IPS-NIHi7 (cell line): ENCODE data around the gene PTPRD.
"Not testable (repeated sequence)": the region's sequence is repeated elsewhere in the genome, so short reads cannot be mapped to it uniquely, and the experiment has no call there.

Experiments
- DNase-seq: peaks from one replicate; pipeline ENCODE4 v3.0.0; 2012; ENCODE audit warnings: mixed read lengths; ENCODE audit errors: extremely low spot score

Gene PTPRD

GRCh38 chr9:9033022-9033421, 1579.8 kb downstream of the PTPRD start:
- no peak for DNase-seq

GRCh38 chr9:9016597-9016996, 1596.2 kb downstream of the PTPRD start:
- DNase-seq = no peak

DNA sequence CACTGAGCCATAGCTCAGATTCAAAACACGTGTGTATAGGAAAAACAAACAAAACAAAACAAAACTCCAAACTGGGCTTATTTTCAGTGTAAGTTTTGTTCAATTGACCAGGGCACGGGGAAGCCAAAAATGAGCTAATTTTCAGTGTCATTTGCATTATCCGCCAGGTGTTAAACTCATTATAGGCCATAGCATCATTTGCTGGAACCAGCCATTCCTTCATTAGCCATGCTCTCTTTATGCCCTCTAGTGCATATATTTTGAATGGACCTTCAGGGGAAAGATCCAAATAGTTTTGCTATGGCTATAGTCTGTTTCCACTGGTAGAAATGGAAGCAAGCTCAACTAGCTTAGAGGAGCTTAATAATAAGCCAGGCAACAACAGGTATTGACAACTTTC, 1608.0 kb downstream of the PTPRD start:
- peak; percentile 10 for DNase-seq

GRCh38 chr9:9002826-9003583, 1609.8 kb downstream of the PTPRD start:
- DNase-seq = peak; percentile 32

DNA sequence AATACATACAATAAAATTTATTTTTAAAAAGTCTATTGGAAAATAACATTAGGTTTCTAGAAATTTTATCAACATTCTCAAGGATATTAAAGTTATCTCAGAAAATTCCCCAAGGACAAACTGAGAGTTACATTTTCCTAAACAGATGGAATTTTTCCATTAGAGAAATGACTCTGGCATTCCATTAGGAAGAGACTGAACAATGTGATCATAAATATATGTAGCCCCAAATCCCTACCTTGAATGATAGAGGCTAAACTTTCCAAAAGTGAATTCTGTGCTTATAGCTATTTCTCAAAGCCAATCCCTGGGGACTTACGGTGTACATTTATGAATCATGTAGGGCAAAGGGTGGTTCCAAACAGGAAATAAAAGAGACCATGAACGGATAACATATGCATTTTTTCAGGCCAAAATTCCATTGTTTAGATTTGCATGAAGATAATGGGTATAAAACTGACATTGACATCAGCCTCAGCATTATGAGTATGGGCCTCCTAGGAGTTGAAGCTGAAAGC, 1632.2 kb downstream of the PTPRD start:
- no peak for DNase-seq

DNA sequence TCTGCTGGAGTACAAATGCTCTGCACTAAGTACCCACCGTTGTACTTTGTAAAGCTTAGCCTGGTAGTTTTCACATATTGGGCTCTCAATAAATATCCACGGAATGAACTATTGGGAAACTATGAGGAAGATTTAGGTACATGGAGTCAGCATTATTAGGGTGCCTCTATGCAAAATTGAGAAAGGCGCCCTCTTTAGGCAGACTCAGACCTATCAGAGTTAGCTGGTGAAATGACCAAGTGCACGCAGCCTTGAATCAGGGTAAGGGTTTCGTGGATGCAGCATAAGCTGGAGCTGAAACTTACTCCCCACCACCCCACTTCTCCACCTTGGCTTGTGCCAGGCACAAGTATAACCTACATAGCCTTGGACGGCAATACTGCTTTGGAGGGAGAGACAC, 1634.5 kb downstream of the PTPRD start:
- DNase-seq = no peak

- DNase-seq = not testable (repeated sequence)
These were observed 1644.5 kb downstream of the PTPRD start for GRCh38 chr9:8968350-8968749.

- DNase-seq = no peak
These were observed 1648.9 kb downstream of the PTPRD start for GRCh38 chr9:8963885-8964284.

DNA sequence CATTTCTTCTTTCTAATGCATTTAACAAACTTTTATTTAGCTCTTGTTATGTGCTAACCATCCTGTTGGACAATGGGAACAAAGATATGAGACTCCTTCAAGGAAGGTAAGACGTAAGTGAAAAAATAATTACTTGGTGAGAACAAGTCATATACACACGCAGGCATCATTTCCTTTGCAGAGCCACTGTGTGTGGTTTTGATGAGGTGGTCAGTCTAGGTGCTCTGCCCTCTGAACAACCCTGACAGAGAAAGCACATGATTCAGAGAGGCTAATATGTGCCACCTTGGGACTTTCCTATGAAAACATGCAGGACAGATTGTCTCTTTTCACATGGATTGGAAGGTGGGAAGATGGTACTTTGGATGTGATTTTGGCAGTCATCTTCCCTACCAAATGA, 1650.7 kb downstream of the PTPRD start:
- no peak for DNase-seq

DNA sequence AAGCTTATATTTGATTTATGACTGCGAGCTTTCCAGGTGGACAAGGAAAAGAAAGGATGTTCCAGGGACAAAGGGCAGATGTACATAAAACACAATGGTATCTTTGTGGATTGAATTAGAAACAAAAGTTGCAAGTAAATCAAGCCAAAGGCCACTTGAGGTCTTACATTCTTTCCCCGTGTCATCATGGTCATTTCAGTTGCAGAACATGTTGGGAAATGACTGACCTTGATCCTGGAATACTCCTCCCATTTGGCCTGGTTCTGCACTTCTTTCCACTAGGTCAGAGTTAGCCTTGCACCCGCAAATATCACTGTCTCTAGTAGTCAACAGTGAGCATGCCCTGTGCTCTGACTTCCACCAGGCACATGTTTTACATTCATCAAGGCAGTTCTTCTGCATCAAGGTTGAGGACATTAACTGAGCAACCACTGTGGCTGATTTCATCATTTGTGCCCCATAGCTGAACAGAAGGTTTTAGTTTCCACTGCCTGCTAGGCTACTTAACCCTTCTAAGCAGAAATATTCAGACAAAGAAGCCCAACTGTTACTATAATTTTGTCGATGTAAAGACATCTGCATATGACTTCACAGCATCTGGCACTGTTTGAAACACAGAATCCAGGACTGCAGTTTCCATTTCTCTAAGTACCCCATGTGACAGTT, 1651.5 kb downstream of the PTPRD start:
- no peak for DNase-seq

DNA sequence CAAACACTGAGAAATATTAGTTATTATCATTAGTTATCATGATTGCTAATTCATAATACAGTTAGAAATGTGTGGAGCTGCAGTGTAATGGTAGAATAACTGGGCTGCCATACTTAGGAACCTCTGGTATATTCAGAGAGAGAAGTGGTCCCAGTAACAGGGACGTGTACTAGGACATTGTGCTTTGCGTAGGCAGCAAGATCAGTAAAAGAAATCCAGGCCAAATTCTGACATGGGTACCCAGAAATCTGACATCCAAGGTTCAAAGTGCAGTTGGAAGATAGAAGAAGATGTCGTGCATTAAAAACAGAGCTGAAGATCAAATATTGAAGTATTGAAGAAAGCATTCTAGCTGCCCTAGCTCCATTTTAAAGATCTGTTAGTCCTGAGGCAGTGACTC, 1652.5 kb downstream of the PTPRD start:
- DNase-seq = no peak

GRCh38 chr9:8958358-8958757, 1654.4 kb downstream of the PTPRD start:
- DNase-seq = no peak

- DNase-seq = no peak
These were observed 1657.5 kb downstream of the PTPRD start for GRCh38 chr9:8955315-8955714.

GRCh38 chr9:8946461-8946860, 1666.3 kb downstream of the PTPRD start:
- DNase-seq = peak; percentile 24

- DNase-seq = no peak
These were observed 1669.4 kb downstream of the PTPRD start for GRCh38 chr9:8943392-8943791.

- DNase-seq = no peak
These were observed 1672.2 kb downstream of the PTPRD start for GRCh38 chr9:8940650-8941049.

DNA sequence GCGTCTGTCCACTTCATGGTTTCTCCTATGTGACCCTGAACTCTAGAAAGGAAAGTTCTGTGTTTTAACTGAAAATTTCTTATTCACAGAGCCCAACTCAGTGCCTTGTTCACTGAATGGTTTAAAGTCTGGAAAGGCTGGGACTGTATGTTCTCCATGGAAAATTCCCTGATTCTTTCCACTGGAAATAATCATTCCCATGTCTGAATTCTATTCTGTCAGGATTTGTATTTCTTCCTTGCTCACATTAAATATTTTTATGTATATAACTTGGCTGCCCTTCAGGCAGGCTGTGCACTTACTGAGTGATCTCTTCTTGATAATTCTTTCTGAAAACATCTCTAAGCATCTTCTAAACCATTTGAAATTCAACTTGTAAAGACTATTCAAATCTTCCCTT, 1686.3 kb downstream of the PTPRD start:
- DNase-seq = no peak

GRCh38 chr9:8924562-8924961, 1688.2 kb downstream of the PTPRD start:
- no peak for DNase-seq

GRCh38 chr9:8920478-8921183, 1692.2 kb downstream of the PTPRD start:
- not testable (repeated sequence) for DNase-seq

- no peak for DNase-seq
These were observed 1694.7 kb downstream of the PTPRD start for GRCh38 chr9:8917956-8918739.

GRCh38 chr9:8916771-8917170, 1696.0 kb downstream of the PTPRD start:
- DNase-seq = no peak

DNA sequence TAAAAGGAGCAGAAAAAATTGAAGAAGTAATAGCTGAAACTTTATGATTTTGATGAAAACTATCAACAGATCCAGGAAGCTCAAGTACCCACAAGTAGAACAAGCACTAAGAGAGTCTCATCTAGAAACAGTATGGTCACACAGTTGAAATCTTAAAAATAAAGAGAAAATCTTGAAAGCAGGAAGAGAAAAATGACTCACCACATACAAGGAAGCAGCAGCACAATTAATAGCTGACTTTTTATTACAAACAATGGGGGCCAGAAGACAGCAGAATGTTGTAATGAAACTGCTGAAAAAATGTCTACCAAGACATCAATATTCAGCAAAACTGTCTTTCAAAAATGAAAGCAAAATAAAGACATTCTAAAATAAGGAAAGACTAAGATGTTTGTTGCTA, 1704.9 kb downstream of the PTPRD start:
- no peak for DNase-seq
